Epithelial cell of esophagus (primary cell): ENCODE measurements around the gene ZNF227.

ENCODE experiments used
- DNase-seq: peaks from one replicate; pipeline ENCODE4 v3.0.0; 2010; ENCODE audit warnings: low read depth
- H3K4me3 ChIP-seq: 2 replicates; pipeline ENCODE4 v1.5.1; 2011; ENCODE audit warnings: mild to moderate bottlenecking, low read length, control low read depth
- TF ChIP-seq, protein P1 (sequence below): IDR thresholded peaks from 2 replicates; pipeline ENCODE4 v1.5.1; 2011; ENCODE audit warnings: low read depth, mild to moderate bottlenecking, low read length, control low read depth, inconsistent platforms; ENCODE audit not compliant: insufficient read depth; ENCODE audit errors: missing control alignments

Gene ZNF227

DNA sequence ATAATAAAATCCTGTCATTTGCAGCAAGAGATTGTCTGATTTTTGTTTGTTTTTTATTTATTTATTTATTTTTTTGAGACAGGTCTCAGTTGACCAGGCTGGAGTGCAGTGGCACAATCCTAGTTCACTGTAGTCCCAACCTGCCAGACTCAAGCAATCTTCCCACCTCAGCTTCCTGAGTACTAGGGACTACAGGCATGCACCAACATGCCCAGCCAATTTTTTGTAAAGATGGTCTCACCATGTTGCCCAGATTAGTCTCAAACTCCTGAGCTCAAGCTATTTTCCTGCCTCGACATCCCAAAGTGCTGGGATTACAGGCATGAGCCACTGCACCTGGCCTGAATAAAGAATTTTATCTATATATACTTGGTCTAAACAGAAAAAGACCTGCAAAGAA is 65.0 kb downstream of the ZNF227 start:
- TF ChIP-seq, protein P1, sequence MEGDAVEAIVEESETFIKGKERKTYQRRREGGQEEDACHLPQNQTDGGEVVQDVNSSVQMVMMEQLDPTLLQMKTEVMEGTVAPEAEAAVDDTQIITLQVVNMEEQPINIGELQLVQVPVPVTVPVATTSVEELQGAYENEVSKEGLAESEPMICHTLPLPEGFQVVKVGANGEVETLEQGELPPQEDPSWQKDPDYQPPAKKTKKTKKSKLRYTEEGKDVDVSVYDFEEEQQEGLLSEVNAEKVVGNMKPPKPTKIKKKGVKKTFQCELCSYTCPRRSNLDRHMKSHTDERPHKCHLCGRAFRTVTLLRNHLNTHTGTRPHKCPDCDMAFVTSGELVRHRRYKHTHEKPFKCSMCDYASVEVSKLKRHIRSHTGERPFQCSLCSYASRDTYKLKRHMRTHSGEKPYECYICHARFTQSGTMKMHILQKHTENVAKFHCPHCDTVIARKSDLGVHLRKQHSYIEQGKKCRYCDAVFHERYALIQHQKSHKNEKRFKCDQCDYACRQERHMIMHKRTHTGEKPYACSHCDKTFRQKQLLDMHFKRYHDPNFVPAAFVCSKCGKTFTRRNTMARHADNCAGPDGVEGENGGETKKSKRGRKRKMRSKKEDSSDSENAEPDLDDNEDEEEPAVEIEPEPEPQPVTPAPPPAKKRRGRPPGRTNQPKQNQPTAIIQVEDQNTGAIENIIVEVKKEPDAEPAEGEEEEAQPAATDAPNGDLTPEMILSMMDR: no peak
- no peak overlapping the region for H3K4me3 ChIP-seq
- DNase-seq: peak; percentile 56

DNA sequence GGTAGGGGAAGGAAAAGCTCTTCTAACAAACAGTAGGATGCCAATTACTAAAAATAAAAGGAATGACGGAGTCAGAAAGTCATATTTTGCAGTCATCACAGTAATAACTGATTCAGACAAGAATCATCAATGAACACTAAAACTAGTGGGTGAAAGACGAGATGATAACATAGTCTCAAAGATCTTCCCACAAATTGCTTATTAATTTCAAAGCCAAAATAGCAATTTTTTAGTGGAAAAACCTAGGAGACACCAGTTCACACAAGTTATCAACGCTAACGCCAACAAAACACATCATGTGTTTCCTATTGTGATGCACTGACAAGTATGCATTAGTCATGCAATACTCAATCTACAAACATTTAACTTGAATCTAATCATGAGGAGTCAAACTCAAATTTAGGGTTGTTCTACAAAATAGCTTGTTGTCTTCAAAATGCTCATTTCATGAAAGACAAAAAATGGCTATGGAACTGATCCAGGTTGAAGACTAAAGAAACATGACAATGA is 65.9 kb downstream of the ZNF227 start:
- TF ChIP-seq, protein P1: no peak
- H3K4me3 ChIP-seq: no peak overlapping the region
- DNase-seq: peak; percentile 62

DNA sequence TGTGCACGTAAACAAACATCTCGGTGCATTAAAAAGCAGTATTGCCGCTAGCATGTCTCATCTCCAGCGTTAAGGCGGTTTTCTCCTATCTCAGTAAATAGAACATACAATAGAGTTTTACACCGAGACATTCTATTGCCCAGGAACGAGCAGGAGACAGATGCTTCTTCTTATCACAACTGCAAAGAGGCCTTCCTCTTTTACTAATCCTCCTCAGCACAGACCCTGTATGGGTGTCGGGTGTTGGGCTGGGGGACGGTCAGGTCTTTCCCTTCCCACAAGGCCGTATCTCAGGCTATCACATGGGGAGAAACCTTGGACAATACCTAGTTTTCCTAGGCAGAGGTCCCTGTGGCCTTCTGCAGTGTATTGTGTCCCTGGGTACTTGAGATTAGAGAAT is 68.6 kb downstream of the ZNF227 start:
- DNase-seq: no peak
- no peak overlapping the region for H3K4me3 ChIP-seq
- TF ChIP-seq, protein P1: no peak

DNA sequence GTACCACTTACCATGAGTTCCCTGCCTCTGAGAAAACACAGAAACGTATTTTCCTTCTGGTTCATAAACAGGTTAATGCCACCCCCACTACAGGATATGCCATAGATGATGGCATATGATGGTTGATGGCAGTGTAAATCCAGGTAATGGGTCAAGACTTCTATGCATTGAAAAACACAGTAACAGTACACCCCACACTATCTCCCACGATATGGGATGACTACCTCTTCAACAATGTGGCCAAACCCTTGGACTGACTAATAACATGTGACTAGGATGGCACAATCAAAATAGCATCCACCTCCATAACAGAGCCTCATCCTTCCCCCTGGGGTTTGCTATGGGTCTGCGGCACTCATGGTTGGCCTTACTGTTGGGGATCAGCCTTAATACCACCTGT is 70.5 kb downstream of the ZNF227 start:
- H3K4me3 ChIP-seq: no peak overlapping the region
- TF ChIP-seq, protein P1: no peak
- peak; percentile 76 for DNase-seq

DNA sequence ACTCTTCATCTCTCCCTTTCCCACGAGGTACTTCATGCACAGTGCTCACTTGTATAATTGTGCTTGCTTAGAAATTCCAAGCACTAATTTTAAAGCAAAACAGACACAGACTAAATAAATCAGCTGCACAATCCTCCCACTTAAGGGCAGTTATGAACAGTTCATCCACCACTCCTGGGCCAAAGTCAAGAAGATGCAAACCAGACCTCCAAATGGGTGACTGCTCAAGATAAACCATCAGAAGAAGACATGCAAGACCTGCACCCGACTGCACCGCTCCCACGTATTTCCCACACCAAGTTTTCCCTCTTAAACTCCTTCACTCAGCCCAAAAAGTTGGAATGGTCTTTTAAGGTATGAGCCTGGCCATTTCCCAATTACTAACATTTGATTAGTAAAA is 72.6 kb downstream of the ZNF227 start:
- no peak for DNase-seq
- H3K4me3 ChIP-seq: no peak overlapping the region
- TF ChIP-seq, protein P1: no peak
